RWPE2 (cell line): ENCODE results near the gene IL31.

Experiments used
- ATAC-seq: fragments of 200-7000 bp; cut with Tn5 transposase; 3 replicates; pipeline ENCODE4 v1.9.1; 2021; ENCODE audit warnings: low read depth
- DNase-seq: peaks from one replicate; pipeline ENCODE4 v3.0.0-alpha.2; 2020; ENCODE audit warnings: low spot score
- H3K27ac ChIP-seq: fragments of 450-650 bp; 2 replicates; pipeline ENCODE4 v1.5.1; 2017; ENCODE audit warnings: mild to moderate bottlenecking; ENCODE audit not compliant: poor library complexity, severe bottlenecking
- H3K27me3 ChIP-seq: fragments of 250-450 bp; sonication (Bioruptor Pico); 2 replicates; pipeline ENCODE4 v1.5.1; 2021; ENCODE audit warnings: mild to moderate bottlenecking, moderate library complexity; ENCODE audit not compliant: insufficient read depth, poor library complexity, severe bottlenecking
- H3K36me3 ChIP-seq: fragments of 250-450 bp; sonication (Bioruptor Pico); 2 replicates; pipeline ENCODE4 v1.5.1; 2020; ENCODE audit warnings: low read depth, mild to moderate bottlenecking, moderate library complexity
- H3K4me1 ChIP-seq: fragments of 250-450 bp; sonication (Bioruptor Pico); 2 replicates; pipeline ENCODE4 v1.5.1; 2021; ENCODE audit warnings: mild to moderate bottlenecking, moderate library complexity; ENCODE audit not compliant: insufficient read depth, poor library complexity, severe bottlenecking
- H3K4me3 ChIP-seq: fragments of 250-450 bp; sonication (Bioruptor Pico); 2 replicates; pipeline ENCODE4 v1.5.1; 2021; ENCODE audit warnings: mild to moderate bottlenecking, moderate library complexity; ENCODE audit not compliant: severe bottlenecking
- H3K9me3 ChIP-seq: fragments of 250-450 bp; sonication (Bioruptor Pico); 2 replicates; pipeline ENCODE4 v1.5.1; 2021; ENCODE audit warnings: mild to moderate bottlenecking, moderate library complexity; ENCODE audit not compliant: severe bottlenecking
- CTCF ChIP-seq: fragments of 450-650 bp; IDR thresholded peaks from one replicate; pipeline ENCODE4 v1.5.1; 2017; ENCODE audit warnings: mild to moderate bottlenecking, moderate library complexity; ENCODE audit not compliant: poor library complexity, severe bottlenecking

The IL31 gene

GRCh38 chr12:122126713-122127597 lies 47.1 kb downstream of the IL31 start:
- no peaks in the 10 kb centered on the region for H3K27me3 ChIP-seq
- ATAC-seq: no peak; the same call in 2 of the 3 replicates
- no peak for DNase-seq
- H3K9me3 ChIP-seq: no peaks in the 10 kb centered on the region
- TF ChIP-seq CTCF: no peak
- H3K36me3 ChIP-seq: peaks cover 49% of the 10 kb centered on the region
- H3K4me3 ChIP-seq: no peak overlapping the region
- H3K27ac ChIP-seq: no peak overlapping the region
- peaks cover 15% of the 10 kb centered on the region for H3K4me1 ChIP-seq

GRCh38 chr12:122126342-122126635 lies 47.7 kb downstream of the IL31 start:
- DNase-seq (no peak), ATAC-seq (no peak)
- H3K27ac ChIP-seq: no peak overlapping the region
- no peak for TF ChIP-seq CTCF
- H3K27me3 ChIP-seq: no peaks in the 10 kb centered on the region
- H3K4me3 ChIP-seq: no peak overlapping the region
- H3K9me3 ChIP-seq: no peaks in the 10 kb centered on the region
- peaks cover 46% of the 10 kb centered on the region for H3K36me3 ChIP-seq
- H3K4me1 ChIP-seq: peaks cover 15% of the 10 kb centered on the region

- ATAC-seq: no peak
- no peak for DNase-seq
- Histone ChIP-seq H3K9me3 (no peaks in the 10 kb centered on the region), H3K4me1 (peaks cover 14% of the 10 kb centered on the region), H3K36me3 (peaks cover 40% of the 10 kb centered on the region), H3K27me3 (no peaks in the 10 kb centered on the region), H3K27ac (no peak overlapping the region), H3K4me3 (no peak overlapping the region)
- TF ChIP-seq CTCF: no peak
These were observed 48.3 kb downstream of the IL31 start for GRCh38 chr12:122125452-122126341.

- H3K27ac ChIP-seq: no peak overlapping the region
- TF ChIP-seq CTCF: no peak
- ATAC-seq: no peak
These were observed 49.7 kb downstream of the IL31 start for GRCh38 chr12:122124370-122124769.

GRCh38 chr12:122123761-122124145 lies 50.3 kb downstream of the IL31 start:
- Histone ChIP-seq H3K9me3 (no peaks in the 10 kb centered on the region), H3K4me1 (peaks cover 4% of the 10 kb centered on the region), H3K36me3 (peaks cover 21% of the 10 kb centered on the region), H3K4me3 (no peak overlapping the region), H3K27me3 (no peaks in the 10 kb centered on the region), H3K27ac (peak overlapping the region; percentile 1)
- DNase-seq (no peak), ATAC-seq (no peak)
- TF ChIP-seq CTCF: no peak

More at GRCh38 chr12:122124370-122124769, 49.7 kb downstream of the IL31 start:
- no peak for DNase-seq
- Histone ChIP-seq H3K4me1 (peaks cover 4% of the 10 kb centered on the region), H3K36me3 (peaks cover 27% of the 10 kb centered on the region), H3K4me3 (no peak overlapping the region), H3K27me3 (no peaks in the 10 kb centered on the region), H3K9me3 (no peaks in the 10 kb centered on the region)
